H9 (cell line): ENCODE results near the gene RNF13. TPM values are rescaled to one million over a fixed set of nuclear protein-coding genes. Genes with fewer than 3 reads are reported as not detected.

Source experiments
- DNase-seq: peaks from one replicate; pipeline ENCODE4 v3.0.0-alpha.2; 2017
- H2AFZ ChIP-seq: one replicate; pipeline ENCODE4 v1.6.1; 2013; ENCODE audit warnings: mild to moderate bottlenecking, low read length, control low read depth, moderate library complexity
- H2AK5ac ChIP-seq: 2 replicates; pipeline ENCODE4 v1.6.1; 2013; ENCODE audit warnings: low read length, control low read depth, mixed read lengths; ENCODE audit not compliant: insufficient read length
- H2BK120ac ChIP-seq: one replicate; pipeline ENCODE4 v1.6.1; 2013; ENCODE audit warnings: low read depth, mild to moderate bottlenecking, low read length, control low read depth, inconsistent platforms; ENCODE audit not compliant: poor library complexity, severe bottlenecking
- H2BK12ac ChIP-seq: 2 replicates; pipeline ENCODE4 v1.6.1; 2013; ENCODE audit warnings: low read length, control low read depth, mixed read lengths, low read depth; ENCODE audit not compliant: insufficient read length
- H2BK15ac ChIP-seq: 2 replicates; pipeline ENCODE4 v1.6.1; 2013; ENCODE audit warnings: low read depth, low read length, control low read depth
- H2BK20ac ChIP-seq: one replicate; pipeline ENCODE4 v1.6.1; 2013; ENCODE audit warnings: low read depth, mild to moderate bottlenecking, low read length, control low read depth, inconsistent platforms; ENCODE audit not compliant: poor library complexity, severe bottlenecking
- H2BK5ac ChIP-seq: 2 replicates; pipeline ENCODE4 v1.6.1; 2013; ENCODE audit warnings: low read length, control low read depth, mixed read lengths; ENCODE audit not compliant: insufficient read length
- H3K14ac ChIP-seq: 2 replicates; pipeline ENCODE4 v1.6.1; 2013; ENCODE audit warnings: low read length, control low read depth; ENCODE audit not compliant: insufficient read depth
- H3K18ac ChIP-seq: 2 replicates; pipeline ENCODE4 v1.6.1; 2013; ENCODE audit warnings: low read depth, mild to moderate bottlenecking, mixed read lengths, low read length, control low read depth; ENCODE audit not compliant: insufficient read length
- H3K23ac ChIP-seq: 2 replicates; pipeline ENCODE4 v1.6.1; 2013; ENCODE audit warnings: low read length, control low read depth, mixed read lengths, low read depth; ENCODE audit not compliant: insufficient read length
- H3K23me2 ChIP-seq: 2 replicates; pipeline ENCODE4 v1.6.1; 2013; ENCODE audit warnings: low read depth, mild to moderate bottlenecking, mixed read lengths, low read length, control low read depth; ENCODE audit not compliant: insufficient read length, poor library complexity, severe bottlenecking
- H3K27ac ChIP-seq: 2 replicates; pipeline ENCODE4 v1.5.1; 2013; ENCODE audit warnings: low read length, control low read depth, mixed read lengths, low read depth; ENCODE audit not compliant: insufficient read length
- H3K27me3 ChIP-seq: 2 replicates; pipeline ENCODE4 v1.6.1; 2013; ENCODE audit warnings: low read length, control low read depth, inconsistent platforms; ENCODE audit not compliant: insufficient read depth
- H3K4ac ChIP-seq: 2 replicates; pipeline ENCODE4 v1.6.1; 2013; ENCODE audit warnings: low read depth, mild to moderate bottlenecking, control low read depth, inconsistent platforms, low read length, moderate library complexity
- H3K4me1 ChIP-seq: 2 replicates; pipeline ENCODE4 v1.6.1; 2013; ENCODE audit warnings: low read length, control low read depth, inconsistent platforms; ENCODE audit not compliant: insufficient read depth
- H3K4me2 ChIP-seq: 2 replicates; pipeline ENCODE4 v1.6.1; 2013; ENCODE audit warnings: low read length, control low read depth, mixed read lengths; ENCODE audit not compliant: insufficient read length, insufficient read depth
- H3K56ac ChIP-seq: 2 replicates; pipeline ENCODE4 v1.6.1; 2013; ENCODE audit warnings: low read depth, mild to moderate bottlenecking, mixed read lengths, low read length, control low read depth; ENCODE audit not compliant: insufficient read length
- H3K79me1 ChIP-seq: 2 replicates; pipeline ENCODE4 v1.6.1; 2013; ENCODE audit warnings: low read depth, mild to moderate bottlenecking, moderate library complexity, low read length, control low read depth, inconsistent platforms; ENCODE audit not compliant: insufficient read depth, poor library complexity, severe bottlenecking
- H3K79me2 ChIP-seq: 2 replicates; pipeline ENCODE4 v1.6.1; 2013; ENCODE audit warnings: low read length, control low read depth, inconsistent platforms; ENCODE audit not compliant: insufficient read depth
- H3K9ac ChIP-seq: 2 replicates; pipeline ENCODE4 v1.6.1; 2013; ENCODE audit warnings: low read length, control low read depth, mixed read lengths; ENCODE audit not compliant: insufficient read length; ENCODE audit errors: extremely low read depth
- H3K9me3 ChIP-seq: one replicate; pipeline ENCODE4 v1.6.1; 2013; ENCODE audit warnings: low read depth, low read length, inconsistent platforms; ENCODE audit not compliant: control insufficient read depth
- H3T11ph ChIP-seq: one replicate; pipeline ENCODE4 v1.6.1; 2013; ENCODE audit warnings: mild to moderate bottlenecking, low read length, control low read depth, inconsistent platforms
- H4K20me1 ChIP-seq: one replicate; pipeline ENCODE4 v1.6.1; 2013; ENCODE audit not compliant: control insufficient read depth, insufficient read length, insufficient read depth
- H4K5ac ChIP-seq: 2 replicates; pipeline ENCODE4 v1.6.1; 2013; ENCODE audit warnings: low read depth, mild to moderate bottlenecking, mixed read lengths, low read length, control low read depth; ENCODE audit not compliant: insufficient read length
- H4K8ac ChIP-seq: replicated peaks from 2 replicates; pipeline ENCODE4 v1.6.1; 2013; ENCODE audit warnings: low read length, control low read depth, mixed read lengths, low read depth; ENCODE audit not compliant: insufficient read length
- H4K91ac ChIP-seq: 2 replicates; pipeline ENCODE4 v1.6.1; 2013; ENCODE audit warnings: low read depth, mild to moderate bottlenecking, moderate library complexity, mixed read lengths, low read length, control low read depth; ENCODE audit not compliant: insufficient read length
- H3K27ac Mint-ChIP-seq, 3 experiments: 2 replicates in 2 of 3; 3 replicates in 1 of 3; pipeline ENCODE4 v1.8.0; 2020 to 2021; ENCODE audit warnings: mixed read lengths in 3 of 3, mild to moderate bottlenecking in 1 of 3, moderate library complexity in 1 of 3
- H3K27me3 Mint-ChIP-seq: 2 replicates; pipeline ENCODE4 v1.8.0; 2021; ENCODE audit warnings: low read depth, mild to moderate bottlenecking, moderate library complexity, mixed read lengths
- H3K36me3 Mint-ChIP-seq, 3 experiments: 2 replicates in 2 of 3; 3 replicates in 1 of 3; pipeline ENCODE4 v1.8.0; 2020 to 2021; ENCODE audit warnings: low read depth in 3 of 3, mixed read lengths in 3 of 3; ENCODE audit not compliant: insufficient read depth in 1 of 3
- H3K4me1 Mint-ChIP-seq, 2 experiments: 2 replicates each; pipeline ENCODE4 v1.8.0; 2020; ENCODE audit warnings: mixed read lengths in 2 of 2
- H3K4me3 Mint-ChIP-seq, 2 experiments: 2 replicates in 1 of 2; 3 replicates in 1 of 2; pipeline ENCODE4 v1.8.0; 2020 to 2021; ENCODE audit warnings: mild to moderate bottlenecking in 2 of 2, mixed read lengths in 2 of 2, moderate library complexity in 1 of 2
- H3K9me3 Mint-ChIP-seq, 2 experiments: 2 replicates in 1 of 2; 3 replicates in 1 of 2; pipeline ENCODE4 v1.8.0; 2020; ENCODE audit warnings: mild to moderate bottlenecking in 2 of 2, mixed read lengths in 2 of 2, moderate library complexity in 1 of 2
- WGBS: extraction: QIAGEN DNeasy Blood & Tissue Kit; methylation state at CpG from one replicate; pipeline ENCODE4 v1.1.7; 2013; ENCODE audit warnings: missing lambda C conversion rate, low lambda C conversion rate, mixed read lengths; ENCODE audit not compliant: insufficient read length; ENCODE audit errors: extremely low coverage; 5-methylcytosine and 5-hydroxymethylcytosine counted together
- total RNA-seq: library from RNA; stranded (reverse); gene quantifications from 2 replicates; pipeline ENCODE4 v1.2.1, GENCODE V29; 2021
- TF ChIP-seq, protein P1 (sequence below): fragments of 200-600 bp; sonication (generic); conservative IDR thresholded peaks from 3 replicates; pipeline ENCODE4 v1.8.0; 2021; ENCODE audit warnings: antibody characterized with exemption, mild to moderate bottlenecking

The RNF13 gene
- total RNA-seq, 1 experiment from 2014 or later = 23.4 TPM

DNA sequence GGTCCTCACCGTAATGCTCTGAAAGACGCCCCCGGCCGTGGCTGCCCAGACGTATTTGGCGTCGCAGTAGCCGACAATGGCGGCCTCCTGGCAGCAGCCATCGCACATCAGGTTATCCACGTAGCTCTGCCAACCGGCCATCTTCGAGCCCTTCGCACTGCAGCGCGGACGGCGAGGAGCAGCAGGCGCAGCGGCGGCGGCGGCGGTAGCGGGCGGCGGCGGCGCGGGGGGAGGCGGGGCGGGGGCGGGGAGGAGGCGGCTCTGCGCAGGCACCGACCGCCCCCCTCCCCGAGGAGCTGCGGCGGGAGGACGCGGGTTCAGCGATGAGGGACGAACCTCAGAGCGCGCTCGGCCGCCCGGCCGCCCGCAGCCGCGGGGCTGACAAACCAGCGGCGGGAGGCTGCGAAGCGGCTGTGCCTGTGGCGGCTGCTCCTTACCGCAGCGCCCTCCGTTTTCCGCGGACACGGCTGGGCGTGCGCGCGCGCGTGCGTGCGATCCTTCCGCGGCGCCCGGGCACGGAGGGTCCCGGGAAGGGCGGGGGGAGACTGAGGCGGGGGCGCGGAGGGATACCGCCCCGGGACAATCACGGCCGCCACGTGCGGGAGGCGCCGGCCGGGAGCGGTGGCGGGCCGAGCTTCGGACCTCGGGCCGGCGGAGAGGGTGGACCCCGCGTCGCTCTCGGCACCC lies 157.8 kb downstream of the RNF13 start, which contains the start of gene PFN2:
TSS of gene PFN2 (minus strand) at position 180 of the 687 bp plus-strand sequence. CDS start at position 141, 39 bp downstream.
- no peaks in the 10 kb centered on the region; a peak in 1 of 5 replicates for H3K9me3 Mint-ChIP-seq
- Histone ChIP-seq H2BK5ac (peak within 1 kb of the TSS; percentile 91), H3K23ac (no peak within 1 kb of the TSS), H4K91ac (no peak within 1 kb of the TSS), H3K4me1 (peaks cover 2% of the 10 kb centered on the region; the same call in 1 of the 2 replicates), H3K18ac (peak within 1 kb of the TSS; percentile 90), H2AFZ (no peak within 1 kb of the TSS), H3K9ac (peak within 1 kb of the TSS; percentile 98), H3K4ac (peak within 1 kb of the TSS; percentile 2; the same call in 1 of the 2 replicates), H3K4me2 (peak within 1 kb of the TSS; percentile 98), H3T11ph (peak within 1 kb of the TSS; percentile 78), H2BK15ac (no peak within 1 kb of the TSS), H3K27me3 (no peaks in the 10 kb centered on the region), H3K56ac (no peak within 1 kb of the TSS), H3K79me2 (peaks cover 23% of the 10 kb centered on the region; the same call in 1 of the 2 replicates), H3K79me1 (no peaks in the 10 kb centered on the region), H2BK12ac (peak within 1 kb of the TSS; percentile 80), H2AK5ac (no peak within 1 kb of the TSS), H2BK120ac (peak within 1 kb of the TSS; percentile 87), H4K20me1 (no peaks in the 10 kb centered on the region), H4K5ac (no peak within 1 kb of the TSS), H3K23me2 (peaks cover 19% of the 10 kb centered on the region), H3K27ac (peak within 1 kb of the TSS; percentile 96), H3K14ac (peak within 1 kb of the TSS; percentile 97), H2BK20ac (no peak within 1 kb of the TSS), H3K9me3 (no peaks in the 10 kb centered on the region), H4K8ac (no peak within 1 kb of the TSS)
- H3K4me3 Mint-ChIP-seq = peak within 1 kb of the TSS; percentile 94 to 96
- H3K36me3 Mint-ChIP-seq = peaks cover 18 to 25% (median 20%) of the 10 kb centered on the region in 3 experiments
- TF ChIP-seq, protein P1, sequence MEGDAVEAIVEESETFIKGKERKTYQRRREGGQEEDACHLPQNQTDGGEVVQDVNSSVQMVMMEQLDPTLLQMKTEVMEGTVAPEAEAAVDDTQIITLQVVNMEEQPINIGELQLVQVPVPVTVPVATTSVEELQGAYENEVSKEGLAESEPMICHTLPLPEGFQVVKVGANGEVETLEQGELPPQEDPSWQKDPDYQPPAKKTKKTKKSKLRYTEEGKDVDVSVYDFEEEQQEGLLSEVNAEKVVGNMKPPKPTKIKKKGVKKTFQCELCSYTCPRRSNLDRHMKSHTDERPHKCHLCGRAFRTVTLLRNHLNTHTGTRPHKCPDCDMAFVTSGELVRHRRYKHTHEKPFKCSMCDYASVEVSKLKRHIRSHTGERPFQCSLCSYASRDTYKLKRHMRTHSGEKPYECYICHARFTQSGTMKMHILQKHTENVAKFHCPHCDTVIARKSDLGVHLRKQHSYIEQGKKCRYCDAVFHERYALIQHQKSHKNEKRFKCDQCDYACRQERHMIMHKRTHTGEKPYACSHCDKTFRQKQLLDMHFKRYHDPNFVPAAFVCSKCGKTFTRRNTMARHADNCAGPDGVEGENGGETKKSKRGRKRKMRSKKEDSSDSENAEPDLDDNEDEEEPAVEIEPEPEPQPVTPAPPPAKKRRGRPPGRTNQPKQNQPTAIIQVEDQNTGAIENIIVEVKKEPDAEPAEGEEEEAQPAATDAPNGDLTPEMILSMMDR = no peak
- no CpG with 5 or more reads among the region's 102 CpGs for WGBS
- H3K4me1 Mint-ChIP-seq = peaks cover 41 to 45% of the 10 kb centered on the region in 2 experiments
- DNase-seq = peak; percentile 76
- peak within 1 kb of the TSS; percentile 96 to 99 (median 98) for H3K27ac Mint-ChIP-seq
- H3K27me3 Mint-ChIP-seq = no peaks in the 10 kb centered on the region
